Fibroblast of lung (primary cell): ENCODE data around the gene DNAAF1. TPM values are rescaled to one million over a fixed set of nuclear protein-coding genes. Genes with fewer than 3 reads are reported as not detected.
A peak's percentile ranks its signal among the peaks of the same experiment; 100 is the strongest.

Source experiments
- DNase-seq, 2 donors: peaks; one replicate each; pipeline versions ENCODE4 v3.0.0 to v3.0.0-alpha.2; 2010; ENCODE audit warnings: low read depth in 2 of 2
- H2AFZ ChIP-seq: 2 replicates; pipeline ENCODE4 v1.5.1; 2012; ENCODE audit warnings: low read length, control low read depth, inconsistent platforms
- H3K27ac ChIP-seq: 2 replicates; pipeline ENCODE4 v1.5.1; 2011; ENCODE audit warnings: low read length, control low read depth; ENCODE audit not compliant: insufficient read depth
- H3K27me3 ChIP-seq: 2 replicates; pipeline ENCODE4 v1.5.1; 2011; ENCODE audit warnings: mild to moderate bottlenecking, low read length; ENCODE audit not compliant: control insufficient read depth, insufficient read depth
- H3K36me3 ChIP-seq: 2 replicates; pipeline ENCODE4 v1.5.1; 2011; ENCODE audit warnings: low read length; ENCODE audit not compliant: control insufficient read depth, insufficient read depth
- H3K4me1 ChIP-seq: 2 replicates; pipeline ENCODE4 v1.5.1; 2011; ENCODE audit warnings: low read length; ENCODE audit not compliant: control insufficient read depth, insufficient read depth; ENCODE audit errors: extremely low read depth
- H3K4me2 ChIP-seq: 2 replicates; pipeline ENCODE4 v1.5.1; 2011; ENCODE audit warnings: low read length, control low read depth; ENCODE audit not compliant: insufficient read depth; ENCODE audit errors: extremely low read depth
- H3K4me3 ChIP-seq, 4 experiments: fragments of 200-600 bp in 1 of 4; sonication (generic) in 1 of 4; replicated peaks in 1 of 4; 2 replicates each; pipeline ENCODE4 v1.5.1; 2011 to 2016; ENCODE audit warnings: low read length in 4 of 4, low read depth in 3 of 4, mild to moderate bottlenecking in 3 of 4, control low read depth in 2 of 4, inconsistent platforms in 1 of 4, mixed read lengths in 1 of 4; ENCODE audit not compliant: insufficient read depth in 1 of 4; ENCODE audit errors: control extremely low read depth in 1 of 4
- H3K79me2 ChIP-seq: 2 replicates; pipeline ENCODE4 v1.5.1; 2012; ENCODE audit warnings: mild to moderate bottlenecking, low read length, inconsistent platforms; ENCODE audit not compliant: control insufficient read depth, insufficient read depth
- H3K9ac ChIP-seq: 2 replicates; pipeline ENCODE4 v1.5.1; 2011; ENCODE audit warnings: mild to moderate bottlenecking, low read length, control low read depth; ENCODE audit not compliant: insufficient read depth
- H3K9me3 ChIP-seq: 2 replicates; pipeline ENCODE4 v1.5.1; 2012; ENCODE audit warnings: low read depth, low read length; ENCODE audit not compliant: control insufficient read depth, insufficient read depth
- H4K20me1 ChIP-seq: 2 replicates; pipeline ENCODE4 v1.5.1; 2011; ENCODE audit warnings: low read length; ENCODE audit not compliant: control insufficient read depth, insufficient read depth; ENCODE audit errors: extremely low read depth
- CTCF ChIP-seq, 2 donors: IDR thresholded peaks in 1 of 2; conservative IDR thresholded peaks in 1 of 2; 1 replicate in 1 of 2; 2 replicates in 1 of 2; pipeline ENCODE4 v1.5.1; 2011 to 2012; ENCODE audit warnings: low read length in 2 of 2, control low read depth in 1 of 2, inconsistent platforms in 1 of 2, low read depth in 1 of 2, mild to moderate bottlenecking in 1 of 2
- EZH2 ChIP-seq: IDR thresholded peaks from 2 replicates; pipeline ENCODE4 v1.5.1; 2012; ENCODE audit warnings: low read length, control low read depth, mild to moderate bottlenecking; ENCODE audit errors: missing control alignments
- polyA plus RNA-seq, 2 donors: library from polyadenylated mRNA; depleted of rRNA in 1 of 2; stranded (reverse) in 1 of 2; unstranded in 1 of 2; fragments of >200 nt; gene quantifications; 2 replicates each; pipeline ENCODE4 v1.2.1, GENCODE V29; 2011 to 2012; ENCODE audit warnings: missing spikeins in 1 of 2
- total RNA-seq: library from RNA; depleted of rRNA; stranded (reverse); fragments of >200 nt; gene quantifications from 2 replicates; pipeline ENCODE4 v1.2.1, GENCODE V29; 2014

DNAAF1 gene
- total and polyA plus RNA-seq, 2 donors (not counting 1 experiment from before 2014, with no cell fraction given) = not detected

- no peaks in the 10 kb centered on the region for H3K79me2 ChIP-seq
- H3K27ac ChIP-seq = no peak overlapping the region
- H3K9ac ChIP-seq = no peak overlapping the region
- H3K4me3 ChIP-seq = no peak overlapping the region
- no peak overlapping the region for H2AFZ ChIP-seq
- H4K20me1 ChIP-seq = no peaks in the 10 kb centered on the region
- H3K4me1 ChIP-seq = no peaks in the 10 kb centered on the region
- no peak overlapping the region for H3K4me2 ChIP-seq
- no peaks in the 10 kb centered on the region for H3K9me3 ChIP-seq
- no peaks in the 10 kb centered on the region for H3K36me3 ChIP-seq
- TF ChIP-seq EZH2 (no peak), CTCF (conservative IDR thresholded peaks at IDR 0.05 in 1 of 2, IDR thresholded peaks at IDR 0.05 in 1 of 2; ENCODE audit: low read depth in 1 of 2, low read length in 2 of 2) (no peak)
- H3K27me3 ChIP-seq = no peaks in the 10 kb centered on the region
- no peak for DNase-seq
Measured at GRCh38 chr16:84169765-84170310, 24.7 kb downstream of the DNAAF1 start.

- H4K20me1 ChIP-seq = no peaks in the 10 kb centered on the region
- H3K4me1 ChIP-seq = peaks cover 27% of the 10 kb centered on the region
- H3K4me3 ChIP-seq = no peak overlapping the region
- no peak overlapping the region for H3K9ac ChIP-seq
- DNase-seq = no peak
- H3K79me2 ChIP-seq = no peaks in the 10 kb centered on the region
- no peak overlapping the region for H2AFZ ChIP-seq
- TF ChIP-seq EZH2 (no peak), CTCF (conservative IDR thresholded peaks at IDR 0.05 in 1 of 2, IDR thresholded peaks at IDR 0.05 in 1 of 2; ENCODE audit: low read depth in 1 of 2, low read length in 2 of 2) (no peak)
- H3K9me3 ChIP-seq = no peaks in the 10 kb centered on the region
- H3K4me2 ChIP-seq = no peak overlapping the region
- no peak overlapping the region for H3K27ac ChIP-seq
- peaks cover 8% of the 10 kb centered on the region for H3K36me3 ChIP-seq
- no peaks in the 10 kb centered on the region for H3K27me3 ChIP-seq
Measured at GRCh38 chr16:84174396-84174795, 29.3 kb downstream of the DNAAF1 start.

- H2AFZ ChIP-seq = no peak overlapping the region
- no peaks in the 10 kb centered on the region for H4K20me1 ChIP-seq
- no peaks in the 10 kb centered on the region for H3K27me3 ChIP-seq
- no peaks in the 10 kb centered on the region for H3K9me3 ChIP-seq
- peaks cover 9% of the 10 kb centered on the region for H3K36me3 ChIP-seq
- no peak overlapping the region for H3K9ac ChIP-seq
- H3K79me2 ChIP-seq = no peaks in the 10 kb centered on the region
- TF ChIP-seq EZH2 (no peak), CTCF (conservative IDR thresholded peaks at IDR 0.05 in 1 of 2, IDR thresholded peaks at IDR 0.05 in 1 of 2; ENCODE audit: low read depth in 1 of 2, low read length in 2 of 2) (peak; percentile 65 to 74)
- no peak overlapping the region for H3K27ac ChIP-seq
- peaks cover 27% of the 10 kb centered on the region for H3K4me1 ChIP-seq
- no peak overlapping the region for H3K4me2 ChIP-seq
- DNase-seq = peak; percentile 41 to 43
- H3K4me3 ChIP-seq = no peak overlapping the region
Measured at GRCh38 chr16:84175350-84176081, 30.4 kb downstream of the DNAAF1 start.
